HepG2 (cell line): ENCODE data around the gene PRR33. TPM values are rescaled to one million over a fixed set of nuclear protein-coding genes. Genes with fewer than 3 reads are reported as not detected.

Experiments
- ATAC-seq: fragments of 200-7000 bp; cut with Tn5 transposase; 3 replicates; pipeline ENCODE4 v1.9.1; 2020; ENCODE audit warnings: mild to moderate bottlenecking, moderate library complexity
- BruUV-seq: library from RNA; stranded (reverse); fragments of 400-500 nt; replicated peaks from 2 replicates; lab custom pipeline; 2021; lab: Mats Ljungman, UMichigan
- CTCF ChIA-PET: fragments of 300-600 bp; formaldehyde crosslinking; extraction: SDS; loops from one replicate; lab custom pipeline; 2021; ENCODE audit warnings: low total read pairs, inconsistent platforms, low intra/inter-chr PET ratio; lab: Yijun Ruan, JAX
- POLR2A ChIA-PET: fragments of 350-600 bp; sonication (Branson Sonifier 250); formaldehyde crosslinking; loops from one replicate; lab custom pipeline; 2020; ENCODE audit warnings: antibody characterized with exemption, inconsistent platforms; lab: Yijun Ruan, JAX
- DNase-seq: peaks from one replicate; pipeline ENCODE4 v3.0.0-alpha.2; 2015; ENCODE audit warnings: low spot score
- FAIRE-seq: peaks from 3 replicates; lab custom pipeline; 2011; peaks lifted over from hg19 to GRCh38; lab: Jason Lieb, UNC
- H2AFZ ChIP-seq: one replicate; pipeline ENCODE4 v1.6.1; 2011; ENCODE audit warnings: low read length, inconsistent platforms
- H3K27ac ChIP-seq: fragments of 300-600 bp; 3 replicates; pipeline ENCODE4 v1.8.0; 2011; ENCODE audit warnings: mixed run types, mild to moderate bottlenecking, mixed read lengths, low read length, inconsistent platforms; ENCODE audit not compliant: insufficient read depth; ENCODE audit errors: extremely low read length
- H3K27me3 ChIP-seq, 2 experiments: fragments of 200-600 bp in 1 of 2; 2 replicates in 1 of 2; 3 replicates in 1 of 2; pipeline versions ENCODE4 v1.6.0 to v1.8.0; 2011; ENCODE audit warnings: low read length in 2 of 2, mild to moderate bottlenecking in 2 of 2, moderate library complexity in 2 of 2, inconsistent platforms in 1 of 2; ENCODE audit not compliant: insufficient read depth in 2 of 2, control insufficient read depth in 1 of 2
- H3K36me3 ChIP-seq, 2 experiments: fragments of 200-600 bp in 1 of 2; replicated peaks in 1 of 2; 2 replicates in 1 of 2; 3 replicates in 1 of 2; pipeline versions ENCODE4 v1.5.1 to v1.8.0; 2011; ENCODE audit warnings: low read length in 2 of 2, inconsistent platforms in 1 of 2; ENCODE audit not compliant: insufficient read depth in 2 of 2, control insufficient read depth in 1 of 2
- H3K4me1 ChIP-seq: 2 replicates; pipeline ENCODE4 v1.5.1; 2012; ENCODE audit warnings: low read length, inconsistent platforms; ENCODE audit not compliant: insufficient read depth
- H3K4me2 ChIP-seq: 2 replicates; pipeline ENCODE4 v1.6.0; 2011; ENCODE audit warnings: low read depth, low read length, inconsistent platforms
- H3K4me3 ChIP-seq, 3 experiments: fragments of 200-600 bp in 1 of 3; sonication (generic), shearing (Covaris generic) in 1 of 3; replicated peaks in 1 of 3; 2 replicates each; pipeline ENCODE4 v1.5.1; 2011 to 2016; ENCODE audit warnings: low read length in 3 of 3, inconsistent platforms in 2 of 3, low read depth in 2 of 3, mild to moderate bottlenecking in 2 of 3, control low read depth in 1 of 3, mixed read lengths in 1 of 3; ENCODE audit not compliant: insufficient read depth in 1 of 3
- H3K79me2 ChIP-seq: one replicate; pipeline ENCODE4 v1.6.1; 2011; ENCODE audit warnings: low read length, inconsistent platforms; ENCODE audit not compliant: insufficient read depth
- H3K9ac ChIP-seq: 2 replicates; pipeline ENCODE4 v1.6.0; 2011; ENCODE audit warnings: mild to moderate bottlenecking, low read depth, low read length, inconsistent platforms; ENCODE audit not compliant: insufficient read depth
- H3K9me3 ChIP-seq: 2 replicates; pipeline ENCODE4 v1.5.1; 2012; ENCODE audit warnings: mild to moderate bottlenecking, low read length
- H4K20me1 ChIP-seq: 2 replicates; pipeline ENCODE4 v1.6.0; 2011; ENCODE audit warnings: inconsistent platforms, mild to moderate bottlenecking, low read length, moderate library complexity; ENCODE audit not compliant: insufficient read depth
- ATF1 ChIP-seq: IDR thresholded peaks from 2 replicates; pipeline ENCODE4 v1.6.1; 2016; ENCODE audit warnings: mild to moderate bottlenecking, control low read depth
- GFI1 ChIP-seq: sonication (generic); formaldehyde crosslinking; IDR thresholded peaks from 2 replicates; pipeline ENCODE4 v1.5.0; 2020; ENCODE audit warnings: missing genetic modification reagents, mild to moderate bottlenecking, borderline replicate concordance
- HDAC1 ChIP-seq: sonication (generic); formaldehyde crosslinking; IDR thresholded peaks from 2 replicates; pipeline ENCODE4 v1.5.1; 2020; ENCODE audit warnings: mild to moderate bottlenecking, missing genetic modification reagents
- NR2F2 ChIP-seq: IDR thresholded peaks from 2 replicates; pipeline ENCODE4 v1.6.1; 2012; ENCODE audit warnings: low read depth, inconsistent platforms, borderline replicate concordance
- SP1 ChIP-seq, 2 experiments: fragments of 450-650 bp in 1 of 2; sonication (generic) in 1 of 2; formaldehyde crosslinking in 1 of 2; IDR thresholded peaks; 2 replicates each; pipeline versions ENCODE4 v1.4.0 to v1.6.1; 2016 to 2020; ENCODE audit warnings: missing genetic modification reagents in 1 of 2
- TP53 ChIP-seq: sonication (generic); formaldehyde crosslinking; conservative IDR thresholded peaks from 2 replicates; pipeline ENCODE4 v1.4.0; 2020; ENCODE audit warnings: missing genetic modification reagents
- ZBTB42 ChIP-seq: sonication (generic); formaldehyde crosslinking; IDR thresholded peaks from 2 replicates; pipeline ENCODE4 v1.5.0; 2020; ENCODE audit warnings: mild to moderate bottlenecking, missing genetic modification reagents
- ZNF343 ChIP-seq: sonication (generic); formaldehyde crosslinking; IDR thresholded peaks from 2 replicates; pipeline ENCODE4 v1.4.0; 2020; ENCODE audit warnings: mild to moderate bottlenecking, missing genetic modification reagents
- ZNF678 ChIP-seq: sonication (generic); formaldehyde crosslinking; IDR thresholded peaks from 2 replicates; pipeline ENCODE4 v1.4.0; 2020; ENCODE audit warnings: mild to moderate bottlenecking, missing genetic modification reagents
- ZNF777 ChIP-seq: sonication (generic); formaldehyde crosslinking; IDR thresholded peaks from 2 replicates; pipeline ENCODE4 v1.4.0; 2020; ENCODE audit warnings: missing genetic modification reagents
- ZSCAN30 ChIP-seq: sonication (generic); formaldehyde crosslinking; IDR thresholded peaks from 2 replicates; pipeline ENCODE4 v1.5.0; 2020; ENCODE audit warnings: mild to moderate bottlenecking, missing genetic modification reagents
- ZSCAN31 ChIP-seq: sonication (generic); formaldehyde crosslinking; IDR thresholded peaks from 2 replicates; pipeline ENCODE4 v1.5.0; 2020; ENCODE audit warnings: low read depth, mild to moderate bottlenecking, missing genetic modification reagents
- whole genome bisulfite sequencing: methylation state at CpG from one replicate; pipeline ENCODE4 v1.1.6; 2017; ENCODE audit warnings: low lambda C conversion rate; 5-methylcytosine and 5-hydroxymethylcytosine counted together
- in situ Hi-C: cut with HindIII; loops from 2 replicates; pipeline ENCODE4 v1.10.0; 2017; ENCODE audit warnings: low pct_unique_long_range_greater_than_20kb; ENCODE audit not compliant: extremely low pct_ligation_motif_present
- intact Hi-C: fragments of 100-400 bp; cut with micrococcal nuclease; formaldehyde crosslinking; loops from one replicate; pipeline ENCODE4 v1.10.0; 2022; ENCODE audit not compliant: unreplicated experiment
- polyA plus RNA-seq, 8 experiments: library from polyadenylated mRNA; depleted of rRNA in 3 of 8; stranded (reverse) in 7 of 8; unstranded in 1 of 8; fragments of >200 nt; fragmentation: Illumina TruSeq in 4 of 8; extraction: Trizol in 4 of 8; gene quantifications; 2 replicates each; pipeline versions ENCODE4 v1.2.1 to v1.2.3, GENCODE V29; 2011 to 2016; ENCODE audit warnings: low read depth in 4 of 8, missing spikeins in 1 of 8, mixed read lengths in 1 of 8; ENCODE audit not compliant: insufficient read depth in 1 of 8
- total RNA-seq, 5 experiments: library from RNA; depleted of rRNA; stranded (reverse); fragments of >200 nt; fragmentation: Illumina TruSeq; extraction: Trizol; gene quantifications; 2 replicates each; pipeline ENCODE4 v1.2.3, GENCODE V29; 2016; ENCODE audit warnings: low read depth in 1 of 5

Gene PRR33
- total and polyA plus RNA-seq, 2 of the 13 experiments (the other 11 are each of a cell fraction or from before 2014, with no cell fraction given) = not detected

DNA sequence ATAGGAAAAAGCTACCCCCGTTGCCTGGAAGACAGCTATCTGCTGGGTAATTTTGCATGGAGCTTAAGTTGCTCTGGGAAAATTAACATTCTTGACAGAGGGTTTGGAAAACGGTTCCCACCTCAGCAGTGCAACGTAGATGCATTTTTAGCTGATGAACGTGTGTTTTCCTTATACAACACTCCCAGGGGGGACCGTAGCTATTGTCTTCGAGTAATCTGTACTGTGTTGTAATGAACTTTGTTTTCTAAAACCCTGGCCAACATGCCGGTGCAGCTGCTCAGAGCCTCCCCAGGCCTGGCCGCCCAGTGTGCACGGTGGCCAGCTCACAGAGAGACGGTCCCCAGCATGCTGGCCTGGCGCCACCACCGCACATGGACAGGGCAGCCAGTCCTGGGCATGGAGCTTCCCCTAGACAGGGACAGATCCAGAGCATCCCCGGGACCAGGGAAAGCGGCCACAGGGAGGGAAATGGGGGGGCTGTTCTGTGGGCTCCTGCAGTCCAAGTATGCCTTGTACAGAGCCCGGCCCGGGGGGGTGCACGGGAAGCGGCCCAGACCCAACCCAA, 30.0 kb upstream of the PRR33 start (continued):
- no peak for TF ChIP-seq TP53
- TF ChIP-seq ZBTB42 (CRISPR knock-in tag) = no peak
- TF ChIP-seq GFI1 (CRISPR knock-in tag) = no peak
- no peak for TF ChIP-seq ZSCAN31 (CRISPR knock-in tag)
- no peak for TF ChIP-seq ZNF678 (CRISPR knock-in tag)
- TF ChIP-seq ZNF343 = no peak
- TF ChIP-seq ZSCAN30 = no peak
- no peak for TF ChIP-seq SP1 (IDR thresholded peaks at IDR 0.05)
- no peak for TF ChIP-seq SP1 (CRISPR knock-in tag; IDR thresholded peaks at IDR 0.05)
- TF ChIP-seq NR2F2 = no peak

DNA sequence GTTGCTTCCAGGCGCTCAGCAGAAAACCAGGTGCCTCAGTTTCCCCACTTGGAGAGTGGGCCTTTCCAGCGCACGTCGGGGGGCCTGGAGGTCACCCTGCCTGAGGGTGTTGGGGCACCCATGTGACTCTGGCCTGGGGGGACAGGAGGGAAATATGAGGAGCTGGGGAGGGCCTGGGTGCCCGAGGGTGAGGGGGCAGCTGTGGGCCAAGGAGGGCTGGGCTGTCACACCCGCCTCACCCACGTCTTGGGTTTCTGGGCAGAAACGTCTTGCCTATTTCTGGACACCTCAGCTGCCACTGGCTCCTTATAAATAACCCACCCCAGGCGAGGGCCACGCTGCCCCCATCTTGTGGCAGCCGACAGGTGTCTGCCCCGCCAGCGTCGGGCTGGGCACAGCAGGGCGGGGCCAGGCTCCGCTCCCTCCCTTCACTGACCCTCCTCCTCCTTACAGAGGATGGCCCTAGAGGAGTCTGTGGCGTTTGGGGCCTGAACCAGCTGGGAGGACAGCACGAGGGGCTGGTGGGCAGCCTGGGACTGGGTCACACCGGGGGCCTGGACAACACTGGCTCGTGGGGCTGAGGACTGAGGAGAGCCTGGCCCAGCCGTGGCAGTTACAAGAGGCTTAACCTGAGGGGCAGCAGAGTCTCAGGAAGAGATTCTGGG, 29.3 kb upstream of the PRR33 start:
- no TSS peak for BruUV-seq
- Histone ChIP-seq H3K9me3 (no peaks in the 10 kb centered on the region), H2AFZ (no peak overlapping the region), H3K27me3 (peaks cover 29 to 70% of the 10 kb centered on the region in 2 experiments), H3K4me2 (no peak overlapping the region), H3K9ac (no peak overlapping the region), H3K27ac (no peak overlapping the region), H3K4me1 (no peaks in the 10 kb centered on the region), H3K4me3 (no peak overlapping the region), H3K79me2 (no peaks in the 10 kb centered on the region), H4K20me1 (no peaks in the 10 kb centered on the region), H3K36me3 (no peaks in the 10 kb centered on the region)
- in situ Hi-C loops (no loop called here), intact Hi-C loops (no loop called here)
- no peak for FAIRE-seq
- TF ChIP-seq HDAC1 (CRISPR knock-in tag) (no peak), ATF1 (CRISPR knock-in tag) (no peak), NR2F2 (no peak), ZNF777 (CRISPR knock-in tag) (no peak)
- ChIA-PET CTCF (no interaction called here), POLR2A (no interaction called here)
- DNase-seq = no peak
- no peak for ATAC-seq
- WGBS = 32% methylated on average over 4 of the region's 21 CpGs
